B cell (primary cell): ENCODE results near the gene PTPRG.

ENCODE experiments used
- EZH2 ChIP-seq: IDR thresholded peaks from 2 replicates; pipeline ENCODE4 v1.6.1; 2012; ENCODE audit warnings: borderline replicate concordance, low read depth, mild to moderate bottlenecking, moderate library complexity, low read length; ENCODE audit not compliant: insufficient read depth, poor library complexity, severe bottlenecking
- TF ChIP-seq, protein P1 (sequence below): fragments of 200-600 bp; IDR thresholded peaks from one replicate; pipeline ENCODE4 v1.8.0; 2022; ENCODE audit warnings: antibody characterized with exemption, mild to moderate bottlenecking

DNA sequence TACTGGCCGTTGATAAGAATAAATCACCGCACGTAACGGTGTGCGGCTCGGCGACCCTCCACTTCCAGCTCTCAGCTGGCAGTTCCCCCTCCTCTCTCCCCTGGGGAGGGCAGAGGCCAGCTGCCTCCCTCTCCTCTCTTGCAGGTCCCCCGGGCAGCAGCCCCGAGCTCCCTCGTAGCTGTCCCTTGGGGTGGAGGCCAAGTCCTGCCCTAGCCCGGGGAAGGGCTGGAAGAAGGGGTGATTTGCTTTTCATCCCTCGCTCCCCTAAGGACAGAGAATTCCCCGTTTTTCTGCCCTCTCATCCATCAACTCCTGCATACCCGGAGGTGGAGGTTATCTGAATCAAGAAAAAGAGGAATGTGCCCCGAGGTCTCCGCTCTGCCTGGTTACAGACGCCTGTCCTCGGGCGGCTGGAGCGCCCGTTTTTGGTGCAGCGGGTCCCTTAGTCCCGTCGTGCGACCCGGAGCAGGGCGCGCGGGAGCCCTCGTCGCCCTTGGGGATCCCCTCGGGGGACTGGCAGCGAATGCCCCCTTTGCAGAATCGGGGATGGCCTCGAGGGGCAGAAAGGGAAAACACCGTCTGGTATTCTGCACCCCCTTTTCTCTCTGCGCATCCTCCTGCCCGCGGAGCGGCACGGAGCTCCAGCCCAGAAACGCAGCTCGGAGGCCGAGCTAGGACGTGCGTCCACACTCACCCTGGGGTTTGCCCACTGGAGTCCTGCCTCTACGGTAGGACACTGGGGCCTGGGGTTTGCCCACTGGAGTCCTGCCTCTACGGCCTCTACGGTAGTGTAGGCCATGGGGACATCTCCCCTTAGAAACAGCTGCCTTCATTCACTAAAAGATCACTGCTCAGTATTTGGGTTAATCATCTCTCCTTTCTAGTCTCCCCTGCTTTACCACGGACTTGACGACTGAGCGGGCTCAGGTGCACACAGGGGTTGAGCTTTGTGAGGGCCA, 2.2 kb downstream of the PTPRG start:
- TF ChIP-seq, protein P1, sequence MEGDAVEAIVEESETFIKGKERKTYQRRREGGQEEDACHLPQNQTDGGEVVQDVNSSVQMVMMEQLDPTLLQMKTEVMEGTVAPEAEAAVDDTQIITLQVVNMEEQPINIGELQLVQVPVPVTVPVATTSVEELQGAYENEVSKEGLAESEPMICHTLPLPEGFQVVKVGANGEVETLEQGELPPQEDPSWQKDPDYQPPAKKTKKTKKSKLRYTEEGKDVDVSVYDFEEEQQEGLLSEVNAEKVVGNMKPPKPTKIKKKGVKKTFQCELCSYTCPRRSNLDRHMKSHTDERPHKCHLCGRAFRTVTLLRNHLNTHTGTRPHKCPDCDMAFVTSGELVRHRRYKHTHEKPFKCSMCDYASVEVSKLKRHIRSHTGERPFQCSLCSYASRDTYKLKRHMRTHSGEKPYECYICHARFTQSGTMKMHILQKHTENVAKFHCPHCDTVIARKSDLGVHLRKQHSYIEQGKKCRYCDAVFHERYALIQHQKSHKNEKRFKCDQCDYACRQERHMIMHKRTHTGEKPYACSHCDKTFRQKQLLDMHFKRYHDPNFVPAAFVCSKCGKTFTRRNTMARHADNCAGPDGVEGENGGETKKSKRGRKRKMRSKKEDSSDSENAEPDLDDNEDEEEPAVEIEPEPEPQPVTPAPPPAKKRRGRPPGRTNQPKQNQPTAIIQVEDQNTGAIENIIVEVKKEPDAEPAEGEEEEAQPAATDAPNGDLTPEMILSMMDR: no peak
- TF ChIP-seq EZH2: no peak
